Activated CD4-positive, CD25-positive, alpha-beta regulatory T cell treated with anti-CD3 and anti-CD28 coated beads, Interleukin-2, amount 50 U/mL, for 24 hours (primary cell): ENCODE results near the gene TOR4A.

Source experiments
- ATAC-seq, 2 donors: fragments of 150-1000 bp; cut with Tn5 transposase; one replicate each; pipeline ENCODE4 v1.10.0; 2021; ENCODE audit warnings: mild to moderate bottlenecking in 1 of 2, moderate library complexity in 1 of 2

TOR4A gene

DNA sequence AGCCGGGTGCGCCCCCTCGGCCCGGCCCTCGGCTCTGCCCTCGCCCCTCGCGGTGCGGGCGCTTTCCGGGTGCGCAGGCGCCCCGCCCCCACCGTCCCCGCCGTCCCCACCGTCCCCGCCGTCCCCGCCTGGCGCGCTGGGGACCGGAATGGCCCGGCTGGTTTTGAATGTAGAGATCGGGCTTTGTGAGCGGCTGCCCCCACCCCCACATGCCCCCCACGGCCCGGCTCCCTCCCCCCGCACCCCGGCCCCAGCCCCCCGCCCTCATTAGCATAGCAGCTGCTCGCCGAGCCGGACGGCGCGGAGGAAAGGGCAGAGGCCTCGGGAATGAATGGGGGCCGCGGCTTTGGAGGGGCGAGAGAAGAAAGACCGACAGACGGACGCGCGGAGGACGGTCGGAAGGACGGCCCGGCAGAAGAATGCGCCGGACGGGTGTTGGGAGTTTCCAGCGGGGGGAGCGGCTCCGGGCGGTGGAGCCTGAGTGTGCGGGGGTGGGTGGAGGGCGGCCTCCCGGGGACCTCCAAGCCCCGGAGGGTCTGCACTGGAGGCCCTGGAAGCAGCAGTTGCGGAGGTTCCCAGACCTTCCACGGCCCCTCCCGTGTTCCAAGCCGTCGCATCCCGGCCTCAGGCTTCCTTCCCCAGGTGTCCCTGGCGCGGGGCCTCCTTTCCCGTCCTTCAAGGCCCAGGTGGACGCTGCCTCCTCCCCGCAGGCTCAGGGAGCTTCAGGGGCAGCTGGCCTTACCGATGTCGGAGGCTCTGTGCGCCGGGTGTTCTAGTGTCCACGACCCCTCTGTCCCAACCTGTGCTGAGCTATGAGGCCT is 18.5 kb downstream of the TOR4A start:
- ATAC-seq = peak in 1 of 2 donors; percentile 3

- no peak for ATAC-seq
These were observed 19.4 kb downstream of the TOR4A start for GRCh38 chr9:137296670-137297664.

GRCh38 chr9:137297966-137298365 is 20.4 kb downstream of the TOR4A start:
- no peak for ATAC-seq

GRCh38 chr9:137298401-137299202 is 21.1 kb downstream of the TOR4A start:
- no peak for ATAC-seq

GRCh38 chr9:137299203-137299565 is 21.7 kb downstream of the TOR4A start:
- ATAC-seq = no peak

GRCh38 chr9:137299938-137300337 is 22.4 kb downstream of the TOR4A start:
- no peak for ATAC-seq

GRCh38 chr9:137300567-137301080 is 23.1 kb downstream of the TOR4A start:
- no peak for ATAC-seq

DNA sequence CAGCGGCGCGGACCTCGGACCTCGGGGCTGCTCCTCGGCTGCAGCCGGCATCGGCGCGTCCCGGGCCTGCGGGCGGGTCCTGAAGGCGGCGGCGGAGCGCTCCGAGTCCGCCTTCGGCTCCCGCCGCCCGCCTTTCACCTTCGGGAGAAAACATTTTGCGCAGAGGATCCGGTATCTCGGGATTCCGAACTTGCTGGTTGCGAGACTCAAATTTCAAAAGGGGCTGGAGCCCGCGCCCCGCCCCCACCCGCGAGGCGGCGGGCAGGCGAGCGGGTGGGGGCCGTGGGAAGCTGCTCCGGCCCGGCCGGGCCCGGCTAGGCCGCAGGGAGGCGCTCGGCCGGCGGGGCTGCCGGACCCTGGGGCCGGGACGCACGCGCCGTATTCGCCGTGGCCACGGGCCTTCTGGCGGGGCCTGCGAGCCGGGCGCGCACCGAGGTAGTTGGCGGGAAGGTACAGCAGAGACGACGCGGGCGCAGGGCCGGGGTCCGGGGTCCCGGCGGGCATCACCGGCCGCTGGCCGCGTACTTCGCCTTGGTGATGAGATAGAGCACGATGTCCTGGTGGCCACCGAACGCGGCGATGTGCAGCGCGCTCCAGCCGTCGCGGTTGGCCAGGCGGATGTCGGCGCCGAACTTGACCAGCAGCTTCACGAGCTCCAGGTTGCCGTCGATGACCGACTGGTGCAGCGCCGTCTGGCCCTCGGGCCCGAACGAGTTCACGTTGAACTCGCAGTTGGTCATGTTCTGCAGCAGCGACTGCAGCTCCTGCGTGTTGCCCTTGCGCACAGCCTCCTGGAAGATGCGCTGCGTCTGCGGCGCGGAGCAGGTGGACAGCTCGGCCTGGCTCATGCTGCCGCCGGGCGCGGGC is 23.8 kb downstream of the TOR4A start:
- peak; percentile 4 to 14 for ATAC-seq

GRCh38 chr9:137302118-137302448 is 24.6 kb downstream of the TOR4A start, which contains the start of gene NRARP:
NRARP (minus strand) TSS chr9:137302271; CDS start chr9:137301928, 343 bp downstream.
- peak; percentile 80 to 84 for ATAC-seq

DNA sequence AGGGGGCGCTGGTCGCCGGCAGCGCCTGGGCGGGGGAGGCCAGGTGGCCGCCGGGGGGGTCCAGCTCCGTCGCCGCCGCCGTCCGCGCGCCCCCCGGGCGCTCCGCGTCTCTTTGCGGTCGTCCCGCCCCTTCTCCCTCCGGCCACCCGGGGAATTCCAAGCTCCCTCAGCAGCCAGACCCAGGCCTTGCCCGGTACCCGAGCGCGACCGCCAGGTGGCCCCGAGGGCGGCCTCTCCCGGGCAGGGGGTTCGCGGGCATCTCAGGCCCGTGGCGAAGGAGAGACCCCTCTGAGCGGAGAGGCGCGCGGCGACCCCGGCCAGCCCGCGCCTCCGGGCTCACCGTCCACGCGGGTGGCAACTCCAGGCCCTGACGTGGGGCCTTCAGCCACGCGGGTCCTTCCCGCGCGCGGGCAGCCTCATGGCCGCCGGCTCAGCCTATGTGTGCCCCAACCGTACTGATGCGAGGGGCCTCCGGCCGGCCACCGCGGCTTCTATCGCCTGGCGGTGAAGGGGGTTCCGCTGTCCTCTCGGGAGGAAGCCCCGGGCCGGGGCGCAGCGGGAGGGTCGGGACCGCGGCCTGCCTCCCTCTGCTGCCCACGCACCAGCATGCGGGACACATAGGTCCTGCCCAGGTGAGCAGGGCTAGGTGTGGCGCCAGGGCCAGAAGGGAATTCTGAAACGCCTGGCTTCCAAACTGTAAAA is 25.1 kb downstream of the TOR4A start:
- peak; percentile 52 to 56 for ATAC-seq

- ATAC-seq = no peak
These were observed 25.8 kb downstream of the TOR4A start for GRCh38 chr9:137303151-137303892.

GRCh38 chr9:137303893-137304382 is 26.4 kb downstream of the TOR4A start:
- no peak for ATAC-seq

GRCh38 chr9:137304383-137305059 is 27.0 kb downstream of the TOR4A start:
- ATAC-seq = no peak

DNA sequence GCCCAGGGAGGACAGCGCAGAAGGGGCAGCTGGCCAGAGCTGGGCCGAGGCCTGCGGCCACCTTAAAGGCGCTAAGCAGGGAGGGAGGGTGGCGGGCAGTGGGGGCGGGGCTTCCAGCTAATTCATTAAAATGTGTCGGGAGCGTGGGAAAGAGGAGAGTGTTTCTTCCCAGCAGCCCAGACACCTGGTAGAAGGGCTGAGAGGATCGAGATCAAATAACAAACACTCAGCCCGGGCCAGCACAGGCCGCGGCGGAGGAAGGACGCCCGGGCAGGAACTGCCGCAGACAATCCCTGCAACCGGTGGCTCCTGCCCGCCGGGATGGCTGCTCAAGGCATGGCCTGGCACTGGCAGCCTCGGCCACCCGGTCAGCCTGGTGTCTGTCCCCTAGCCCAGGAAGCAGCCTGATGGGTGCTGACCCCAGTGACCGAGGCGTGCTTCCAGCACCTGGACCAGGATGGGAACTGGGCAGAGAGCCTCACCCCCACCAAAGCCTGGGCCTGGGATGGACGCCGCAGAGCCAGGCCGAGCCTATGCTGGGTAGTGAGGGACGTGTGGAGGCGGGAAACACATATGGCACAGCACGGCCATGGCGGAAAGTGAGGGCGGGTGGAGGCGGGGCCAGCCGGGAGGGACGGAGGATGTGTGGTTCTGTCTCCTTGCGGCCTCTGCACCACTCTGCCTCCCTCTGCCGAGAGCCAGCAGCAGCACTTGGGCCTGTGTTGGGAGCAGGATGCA is 27.7 kb downstream of the TOR4A start:
- peak; percentile 23 to 39 for ATAC-seq

GRCh38 chr9:137305798-137306065 is 28.2 kb downstream of the TOR4A start:
- ATAC-seq = no peak

DNA sequence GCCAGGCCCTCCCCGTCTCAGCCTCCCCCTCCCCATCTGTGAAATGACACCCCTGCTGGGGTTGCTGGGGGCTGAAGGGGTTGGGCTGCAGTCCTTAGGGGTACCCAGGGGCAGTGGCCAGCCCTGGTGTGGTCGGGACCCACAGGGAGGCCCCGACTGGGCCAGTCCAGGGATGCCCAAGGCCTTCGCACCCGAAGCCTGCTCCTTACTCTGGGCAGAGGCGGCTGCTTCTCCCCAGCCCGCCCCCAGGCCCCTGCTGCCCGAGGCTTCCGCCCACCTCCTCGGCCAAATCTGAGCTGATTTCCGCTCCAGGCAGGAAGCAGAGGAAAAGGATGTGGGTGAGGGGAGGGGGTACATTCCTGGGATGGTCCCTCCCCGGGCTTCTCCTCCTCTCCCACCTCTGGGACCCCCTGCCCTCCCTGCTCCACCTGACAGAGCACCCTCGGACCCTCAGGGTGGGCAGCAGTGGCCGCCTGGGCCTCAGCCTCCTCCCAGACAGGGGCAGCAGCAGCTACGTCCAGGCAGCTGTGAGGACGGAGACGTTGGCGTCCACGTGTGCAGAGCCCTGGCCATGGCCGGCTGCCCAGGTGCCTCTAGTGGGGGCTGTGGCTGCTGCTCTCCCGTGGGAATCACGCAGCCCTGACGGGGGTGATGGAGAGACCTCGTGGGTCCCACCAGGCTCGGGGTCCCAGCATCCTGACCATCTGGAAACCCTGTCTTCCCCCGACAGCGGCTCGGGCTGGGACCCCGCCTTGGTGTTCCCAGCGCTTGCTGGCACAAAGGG is 28.7 kb downstream of the TOR4A start:
- ATAC-seq = no peak

DNA sequence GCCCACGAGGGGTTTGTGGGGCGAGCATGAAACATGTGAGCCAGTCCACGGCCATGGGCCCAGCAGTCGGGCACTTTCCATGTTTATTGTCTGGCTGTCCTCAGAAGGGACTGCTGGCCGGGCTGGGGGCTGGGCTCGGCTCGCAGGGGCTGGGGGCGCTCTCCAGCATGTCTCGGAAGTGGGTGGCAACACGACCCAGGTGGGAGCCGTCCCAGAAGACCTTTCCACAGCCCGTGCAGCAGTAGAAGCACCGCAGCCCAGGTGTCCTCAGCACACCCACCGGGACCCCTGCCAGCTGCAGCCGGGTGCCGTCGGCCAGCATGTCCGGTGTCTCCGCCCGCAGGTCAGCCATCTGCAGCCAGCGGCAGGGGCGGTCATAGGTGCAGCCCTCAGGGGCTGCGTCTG is 29.3 kb downstream of the TOR4A start:
- no peak for ATAC-seq
